ENCODE measurements around the gene CCDC85C.

GRCh38 chr14:99584823-99585222, 19.2 kb downstream of the CCDC85C start:
- TF ChIP-seq CTCF (IDR thresholded peaks at IDR 0.05) (no peak), POLR2AphosphoS5 (IDR thresholded peaks at IDR 0.05) (no peak), EP300 (IDR thresholded peaks at IDR 0.05) (no peak), POLR2A (IDR thresholded peaks at IDR 0.05) (no peak)
